ENCODE data around the gene PRX. TPM values are rescaled to one million over a fixed set of nuclear protein-coding genes. Genes with fewer than 3 reads are reported as not detected.

PRX gene
- polyA plus RNA-seq, 1 donor = 4.0 TPM

GRCh38 chr19:40390084-40390742 is 23.0 kb downstream of the PRX start, which contains the start of gene HIPK4:
Gene HIPK4, minus strand, starts transcription at chr19:40390181. Its CDS starts 279 bp downstream, at chr19:40389902.
- DNase-seq = no peak
- Histone ChIP-seq H3K4me1 (ENCODE audit: control insufficient read depth, insufficient read depth, low read length) (no peaks in the 10 kb centered on the region), H3K27me3 (ENCODE audit: control insufficient read depth, insufficient read depth, low read length) (no peaks in the 10 kb centered on the region), H3K4me3 (ENCODE audit: low read length) (no peak within 1 kb of the TSS), H3K36me3 (ENCODE audit: control insufficient read depth, insufficient read depth, low read length) (no peaks in the 10 kb centered on the region), H3K27ac (ENCODE audit: low read length) (no peak within 1 kb of the TSS), H3K9me3 (ENCODE audit: control insufficient read depth, low read depth, low read length) (no peaks in the 10 kb centered on the region)
- no CpG with 5 or more reads among the region's 10 CpGs for WGBS (ENCODE audit: insufficient coverage, low lambda C conversion rate)

- 80% methylated on average over 1 of the region's 33 CpGs for WGBS (ENCODE audit: insufficient coverage, low lambda C conversion rate)
- H3K27me3 ChIP-seq (ENCODE audit: control insufficient read depth, insufficient read depth, low read length) = no peaks in the 10 kb centered on the region
Observed at GRCh38 chr19:40389404-40390083, 23.6 kb downstream of the PRX start.

GRCh38 chr19:40388481-40388880 is 24.7 kb downstream of the PRX start:
- no peak for DNase-seq
- Histone ChIP-seq H3K36me3 (ENCODE audit: control insufficient read depth, insufficient read depth, low read length) (no peaks in the 10 kb centered on the region), H3K27ac (ENCODE audit: low read length) (no peak overlapping the region), H3K27me3 (ENCODE audit: control insufficient read depth, insufficient read depth, low read length) (no peaks in the 10 kb centered on the region), H3K9me3 (ENCODE audit: control insufficient read depth, low read depth, low read length) (no peaks in the 10 kb centered on the region), H3K4me1 (ENCODE audit: control insufficient read depth, insufficient read depth, low read length) (no peaks in the 10 kb centered on the region), H3K4me3 (ENCODE audit: low read length) (no peak overlapping the region)
- no CpG with 5 or more reads among the region's 3 CpGs for WGBS (ENCODE audit: insufficient coverage, low lambda C conversion rate)

More at GRCh38 chr19:40389404-40390083, 23.6 kb downstream of the PRX start:
- no peaks in the 10 kb centered on the region for H3K9me3 ChIP-seq (ENCODE audit: control insufficient read depth, low read depth, low read length)
- no peaks in the 10 kb centered on the region for H3K4me1 ChIP-seq (ENCODE audit: control insufficient read depth, insufficient read depth, low read length)
- H3K27ac ChIP-seq (ENCODE audit: low read length) = no peak overlapping the region
- H3K4me3 ChIP-seq (ENCODE audit: low read length) = no peak overlapping the region
- DNase-seq = no peak
- H3K36me3 ChIP-seq (ENCODE audit: control insufficient read depth, insufficient read depth, low read length) = no peaks in the 10 kb centered on the region

GRCh38 chr19:40387155-40387554 is 26.0 kb downstream of the PRX start:
- no peak overlapping the region for H3K4me3 ChIP-seq (ENCODE audit: low read length)
- no peaks in the 10 kb centered on the region for H3K36me3 ChIP-seq (ENCODE audit: control insufficient read depth, insufficient read depth, low read length)
- no peaks in the 10 kb centered on the region for H3K9me3 ChIP-seq (ENCODE audit: control insufficient read depth, low read depth, low read length)
- H3K27me3 ChIP-seq (ENCODE audit: control insufficient read depth, insufficient read depth, low read length) = no peaks in the 10 kb centered on the region
- H3K4me1 ChIP-seq (ENCODE audit: control insufficient read depth, insufficient read depth, low read length) = no peaks in the 10 kb centered on the region
- WGBS (ENCODE audit: insufficient coverage, low lambda C conversion rate) = 100% methylated on average over 1 of the region's 10 CpGs
- no peak overlapping the region for H3K27ac ChIP-seq (ENCODE audit: low read length)
- DNase-seq = no peak

GRCh38 chr19:40383668-40384248 is 29.4 kb downstream of the PRX start:
- Histone ChIP-seq H3K27ac (ENCODE audit: low read length) (no peak overlapping the region), H3K36me3 (ENCODE audit: control insufficient read depth, insufficient read depth, low read length) (peaks cover 10% of the 10 kb centered on the region), H3K27me3 (ENCODE audit: control insufficient read depth, insufficient read depth, low read length) (no peaks in the 10 kb centered on the region), H3K4me3 (ENCODE audit: low read length) (no peak overlapping the region), H3K9me3 (ENCODE audit: control insufficient read depth, low read depth, low read length) (no peaks in the 10 kb centered on the region), H3K4me1 (ENCODE audit: control insufficient read depth, insufficient read depth, low read length) (no peaks in the 10 kb centered on the region)
- no CpG with 5 or more reads among the region's 28 CpGs for WGBS (ENCODE audit: insufficient coverage, low lambda C conversion rate)
- no peak for DNase-seq

- DNase-seq = no peak
- Histone ChIP-seq H3K27ac (ENCODE audit: low read length) (no peak overlapping the region), H3K4me3 (ENCODE audit: low read length) (no peak overlapping the region), H3K4me1 (ENCODE audit: control insufficient read depth, insufficient read depth, low read length) (no peaks in the 10 kb centered on the region), H3K36me3 (ENCODE audit: control insufficient read depth, insufficient read depth, low read length) (peaks cover 26% of the 10 kb centered on the region), H3K27me3 (ENCODE audit: control insufficient read depth, insufficient read depth, low read length) (no peaks in the 10 kb centered on the region), H3K9me3 (ENCODE audit: control insufficient read depth, low read depth, low read length) (no peaks in the 10 kb centered on the region)
- whole genome bisulfite sequencing (ENCODE audit: insufficient coverage, low lambda C conversion rate) = no CpG with 5 or more reads among the region's 3 CpGs
Observed at GRCh38 chr19:40381321-40381720, 31.9 kb downstream of the PRX start.

- Histone ChIP-seq H3K27me3 (ENCODE audit: control insufficient read depth, insufficient read depth, low read length) (no peaks in the 10 kb centered on the region), H3K9me3 (ENCODE audit: control insufficient read depth, low read depth, low read length) (no peaks in the 10 kb centered on the region), H3K4me1 (ENCODE audit: control insufficient read depth, insufficient read depth, low read length) (no peaks in the 10 kb centered on the region), H3K27ac (ENCODE audit: low read length) (no peak overlapping the region), H3K4me3 (ENCODE audit: low read length) (no peak overlapping the region), H3K36me3 (ENCODE audit: control insufficient read depth, insufficient read depth, low read length) (peaks cover 29% of the 10 kb centered on the region)
- WGBS (ENCODE audit: insufficient coverage, low lambda C conversion rate) = no CpG with 5 or more reads among the region's 37 CpGs
- no peak for DNase-seq
Observed at GRCh38 chr19:40380199-40381037, 32.8 kb downstream of the PRX start.

GRCh38 chr19:40379446-40380198 is 33.6 kb downstream of the PRX start:
- H3K4me3 ChIP-seq (ENCODE audit: low read length) = no peak overlapping the region
- peaks cover 30% of the 10 kb centered on the region for H3K36me3 ChIP-seq (ENCODE audit: control insufficient read depth, insufficient read depth, low read length)
- H3K4me1 ChIP-seq (ENCODE audit: control insufficient read depth, insufficient read depth, low read length) = no peaks in the 10 kb centered on the region
- WGBS (ENCODE audit: insufficient coverage, low lambda C conversion rate) = no CpG with 5 or more reads among the region's 11 CpGs
- DNase-seq = no peak
- no peaks in the 10 kb centered on the region for H3K9me3 ChIP-seq (ENCODE audit: control insufficient read depth, low read depth, low read length)
- H3K27ac ChIP-seq (ENCODE audit: low read length) = no peak overlapping the region
- H3K27me3 ChIP-seq (ENCODE audit: control insufficient read depth, insufficient read depth, low read length) = no peaks in the 10 kb centered on the region

GRCh38 chr19:40378509-40378908 is 34.7 kb downstream of the PRX start:
- H3K36me3 ChIP-seq (ENCODE audit: control insufficient read depth, insufficient read depth, low read length) = peaks cover 41% of the 10 kb centered on the region
- no peaks in the 10 kb centered on the region for H3K27me3 ChIP-seq (ENCODE audit: control insufficient read depth, insufficient read depth, low read length)
- H3K27ac ChIP-seq (ENCODE audit: low read length) = no peak overlapping the region
- no peak overlapping the region for H3K4me3 ChIP-seq (ENCODE audit: low read length)
- H3K9me3 ChIP-seq (ENCODE audit: control insufficient read depth, low read depth, low read length) = no peaks in the 10 kb centered on the region
- no peak for DNase-seq
- no CpG with 5 or more reads among the region's 2 CpGs for WGBS (ENCODE audit: insufficient coverage, low lambda C conversion rate)
- no peaks in the 10 kb centered on the region for H3K4me1 ChIP-seq (ENCODE audit: control insufficient read depth, insufficient read depth, low read length)
